CD4-positive, alpha-beta T cell treated with Interleukin-15 for 4 hours (primary cell): ENCODE results near the gene IER5L.

Experiments
- DNase-seq: peaks from one replicate; pipeline ENCODE4 v3.0.0-alpha.2; 2020; ENCODE audit warnings: low spot score

Gene IER5L

GRCh38 chr9:129177791-129178567, at the start of gene IER5L:
TSS of gene IER5L (minus strand) at chr9:129178261. CDS start at chr9:129178052, 209 bp downstream.
- peak; percentile 95 for DNase-seq

DNA sequence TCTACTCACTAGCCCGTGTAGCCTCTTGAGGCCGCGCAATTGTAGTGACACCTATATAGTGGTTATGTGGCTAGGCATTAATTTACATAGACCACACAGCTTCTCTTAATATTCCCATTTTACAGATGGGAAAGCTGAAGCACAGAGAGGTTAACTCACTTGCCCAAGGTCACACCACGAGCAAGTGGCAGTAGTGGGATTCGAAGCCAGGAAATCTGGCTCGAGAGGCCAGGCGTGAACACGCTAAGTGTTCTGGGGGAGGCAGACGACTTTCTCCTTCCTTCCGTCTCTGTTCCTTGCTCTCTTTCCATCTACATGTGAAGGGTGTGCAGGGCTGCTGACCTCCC, 49.8 kb upstream of the IER5L start:
- DNase-seq = no peak

- DNase-seq = peak; percentile 44
Measured at GRCh38 chr9:129225815-129226214, 47.8 kb upstream of the IER5L start.

- DNase-seq = no peak
Measured at GRCh38 chr9:129225490-129225778, 47.4 kb upstream of the IER5L start.

DNA sequence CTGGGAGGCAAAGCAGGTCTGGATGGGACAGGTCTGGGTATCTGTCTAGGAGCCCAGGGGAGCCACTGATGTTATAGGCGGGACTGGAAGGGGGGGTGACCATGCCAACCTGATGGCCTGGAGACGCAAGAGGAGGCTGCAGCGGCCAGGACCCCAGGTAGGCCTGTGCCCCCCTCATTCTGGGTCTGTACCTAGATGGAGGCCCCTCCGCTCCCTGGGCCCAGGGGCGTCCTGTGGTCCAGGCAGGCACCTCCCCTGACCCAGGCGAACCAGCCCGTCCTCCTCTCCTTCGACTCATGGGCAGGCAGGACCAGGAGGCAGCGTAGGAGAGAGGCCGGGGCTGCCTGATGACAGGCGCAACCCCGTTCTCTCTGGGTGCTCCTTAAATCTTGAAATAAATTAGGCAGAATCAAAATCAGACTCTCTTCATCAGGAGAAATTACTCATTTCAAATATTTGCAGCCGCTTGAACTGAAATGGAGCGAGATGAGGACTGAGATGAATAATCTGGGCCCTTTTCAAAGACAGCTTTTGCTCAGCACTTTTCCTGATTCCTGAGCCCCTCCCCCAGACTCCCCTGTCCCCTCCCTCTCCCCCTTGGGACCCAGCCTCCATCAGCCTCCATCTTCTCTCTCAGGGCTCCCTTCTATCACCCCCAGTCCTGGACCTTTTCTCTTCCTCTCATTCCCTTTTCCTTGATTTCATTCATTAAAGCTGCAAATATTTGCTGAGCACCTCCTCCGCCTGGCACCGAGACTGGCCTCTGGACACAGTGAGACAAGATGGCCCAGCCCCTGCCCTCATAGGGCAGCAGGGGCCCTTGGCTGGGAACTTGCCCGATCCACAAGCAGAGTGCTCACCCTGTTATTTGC, 46.8 kb upstream of the IER5L start:
- DNase-seq = no peak

DNA sequence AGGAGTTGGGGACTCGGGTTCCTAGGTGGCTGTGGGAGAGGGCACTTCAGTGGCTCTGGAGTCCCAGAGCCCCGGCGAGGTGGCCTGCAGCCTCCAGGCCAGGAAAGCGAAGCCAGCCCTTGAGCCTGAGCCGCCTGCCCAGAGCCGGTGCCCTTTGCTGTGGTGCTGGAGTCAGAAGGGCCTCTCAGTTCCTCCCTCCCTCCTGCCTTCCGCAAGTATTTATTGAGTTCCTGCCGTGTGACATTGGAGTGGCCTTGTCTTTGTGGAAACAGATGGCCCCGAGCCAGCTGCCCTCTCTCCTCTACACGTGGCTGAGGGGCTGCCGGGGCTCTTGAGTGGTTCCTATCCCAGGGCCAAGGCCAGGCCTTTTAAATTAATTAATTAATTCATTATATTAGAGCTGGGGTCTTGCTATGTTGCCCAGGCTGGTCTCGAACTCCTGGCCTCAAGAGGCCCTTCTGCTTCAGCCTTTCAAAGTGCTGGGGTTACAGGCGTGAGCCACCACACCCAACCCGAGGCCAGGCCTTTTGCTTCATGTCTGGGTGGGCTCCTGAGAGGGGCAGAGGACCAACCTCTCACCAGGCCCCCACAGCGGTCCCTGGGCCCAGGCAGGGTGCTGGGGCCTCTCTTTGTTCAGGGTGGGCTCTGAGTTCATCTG, 45.6 kb upstream of the IER5L start:
- no peak for DNase-seq

DNA sequence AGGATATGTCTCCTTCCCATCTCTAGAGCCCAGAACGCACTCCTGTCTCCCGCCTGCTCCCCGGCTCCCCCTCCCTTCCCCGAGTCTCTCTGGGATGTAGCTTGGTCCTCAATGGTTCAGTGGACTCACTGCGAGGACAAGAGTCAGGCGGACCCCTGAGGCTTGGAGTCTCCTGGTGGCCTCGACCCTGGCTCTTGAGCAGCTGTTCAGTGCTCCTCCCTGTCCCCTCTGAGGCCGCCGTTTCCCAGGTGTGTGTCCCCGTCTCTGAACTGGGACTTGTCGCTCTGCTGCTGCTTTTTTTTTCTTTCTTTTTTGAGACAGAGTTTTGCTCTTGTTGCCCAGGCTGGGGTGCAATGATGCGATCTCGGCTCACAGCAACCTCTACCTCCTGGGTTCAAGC, 44.8 kb upstream of the IER5L start:
- DNase-seq = no peak

DNA sequence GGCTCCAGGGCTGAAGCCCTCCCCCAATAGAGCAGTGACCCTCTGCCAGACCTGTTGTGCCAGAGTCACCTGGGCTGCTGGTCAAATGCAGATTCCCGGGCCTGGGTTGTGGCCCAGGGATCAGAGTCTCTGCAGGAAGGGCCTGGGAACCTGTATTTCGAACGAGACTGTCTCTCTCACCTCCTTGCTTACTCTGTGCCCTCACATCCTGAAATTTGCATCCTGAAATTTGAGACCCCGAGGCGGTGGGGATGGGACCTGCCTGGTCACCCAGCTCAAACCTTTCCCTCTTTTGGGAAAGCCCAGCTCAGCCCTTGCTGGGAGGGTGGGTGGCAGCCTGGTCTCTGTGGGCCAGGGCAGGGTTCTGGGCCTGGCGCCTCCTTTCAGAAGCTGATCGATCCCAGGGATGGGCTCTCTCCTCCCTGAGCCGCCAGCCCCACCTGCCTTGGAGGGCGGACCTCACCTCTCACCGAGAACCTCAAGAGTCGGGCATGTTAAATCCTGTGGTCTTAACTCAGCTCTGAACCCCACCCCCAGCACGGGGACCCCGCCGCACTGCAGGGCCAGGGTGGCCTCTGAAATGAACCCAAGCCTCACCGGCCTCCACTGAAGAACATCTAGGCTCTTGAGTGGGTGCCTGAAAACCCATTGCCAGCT, 44.0 kb upstream of the IER5L start:
- DNase-seq = no peak

DNA sequence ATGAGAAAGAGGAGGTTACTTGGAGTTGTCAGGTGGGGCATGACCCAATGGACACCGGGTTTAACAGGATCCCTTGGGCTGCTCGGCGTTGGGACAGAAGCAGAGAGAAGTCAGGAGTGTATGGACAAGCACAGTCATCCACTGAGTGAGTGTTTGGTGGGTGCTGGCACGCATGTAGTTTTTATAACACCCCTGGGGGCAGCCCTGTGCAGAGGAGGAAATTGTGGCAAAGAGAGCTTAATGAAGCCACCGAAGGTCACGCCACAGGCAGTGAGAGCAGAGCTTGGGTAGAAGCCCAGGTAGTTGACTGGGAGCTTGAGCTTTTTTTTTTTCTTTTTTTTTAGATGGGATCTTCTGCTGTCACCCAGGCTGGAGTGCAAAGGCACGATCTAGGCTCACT, 43.2 kb upstream of the IER5L start:
- DNase-seq = peak; percentile 24

GRCh38 chr9:129220771-129221170, 42.7 kb upstream of the IER5L start:
- DNase-seq = no peak

DNA sequence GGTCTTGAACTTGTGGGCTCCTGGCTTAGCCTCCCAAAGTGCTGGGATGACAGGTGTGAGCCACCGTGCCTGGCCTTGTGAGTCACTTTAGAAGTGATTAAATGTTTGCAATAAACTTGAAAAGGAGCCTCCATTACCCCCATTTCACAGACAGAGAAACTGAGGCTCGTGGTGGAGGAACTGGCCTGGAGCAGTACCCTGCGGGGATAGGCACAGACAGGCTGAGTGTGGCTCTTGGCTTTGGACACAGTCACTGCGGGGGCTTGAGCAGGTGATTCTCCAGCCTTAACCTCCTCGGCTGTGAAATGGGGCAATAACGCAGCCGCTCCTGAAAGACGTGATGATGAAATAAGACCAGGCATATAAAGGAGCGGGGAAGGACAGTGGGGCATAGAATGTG, 40.9 kb upstream of the IER5L start:
- no peak for DNase-seq

GRCh38 chr9:129218272-129218625, 40.2 kb upstream of the IER5L start:
- DNase-seq = no peak

GRCh38 chr9:129213551-129213950, 35.5 kb upstream of the IER5L start:
- DNase-seq = no peak

- DNase-seq = no peak
Measured at GRCh38 chr9:129211686-129212085, 33.6 kb upstream of the IER5L start.

GRCh38 chr9:129210125-129210524, 32.1 kb upstream of the IER5L start:
- DNase-seq = no peak

DNA sequence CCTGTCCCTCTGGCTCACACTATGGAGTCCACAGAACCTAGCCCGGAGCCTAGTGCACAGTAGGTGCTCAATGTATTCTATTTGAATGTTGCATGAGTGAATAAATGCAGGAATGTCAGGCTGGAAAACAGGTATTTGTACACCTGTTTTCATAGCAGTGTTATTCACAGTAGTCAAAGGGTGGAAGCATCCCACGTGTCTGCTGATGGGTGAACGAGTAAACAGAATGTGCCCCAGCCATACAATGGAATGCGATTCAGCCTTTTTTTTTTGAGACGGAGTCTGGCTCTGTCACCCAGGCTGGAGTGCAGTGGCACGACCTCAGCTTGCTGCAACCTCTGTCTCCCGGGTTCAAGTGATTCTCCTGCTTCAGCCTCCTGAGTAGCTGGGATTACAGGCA, 31.5 kb upstream of the IER5L start:
- no peak for DNase-seq

- DNase-seq = no peak
Measured at GRCh38 chr9:129209109-129209508, 31.0 kb upstream of the IER5L start.

DNA sequence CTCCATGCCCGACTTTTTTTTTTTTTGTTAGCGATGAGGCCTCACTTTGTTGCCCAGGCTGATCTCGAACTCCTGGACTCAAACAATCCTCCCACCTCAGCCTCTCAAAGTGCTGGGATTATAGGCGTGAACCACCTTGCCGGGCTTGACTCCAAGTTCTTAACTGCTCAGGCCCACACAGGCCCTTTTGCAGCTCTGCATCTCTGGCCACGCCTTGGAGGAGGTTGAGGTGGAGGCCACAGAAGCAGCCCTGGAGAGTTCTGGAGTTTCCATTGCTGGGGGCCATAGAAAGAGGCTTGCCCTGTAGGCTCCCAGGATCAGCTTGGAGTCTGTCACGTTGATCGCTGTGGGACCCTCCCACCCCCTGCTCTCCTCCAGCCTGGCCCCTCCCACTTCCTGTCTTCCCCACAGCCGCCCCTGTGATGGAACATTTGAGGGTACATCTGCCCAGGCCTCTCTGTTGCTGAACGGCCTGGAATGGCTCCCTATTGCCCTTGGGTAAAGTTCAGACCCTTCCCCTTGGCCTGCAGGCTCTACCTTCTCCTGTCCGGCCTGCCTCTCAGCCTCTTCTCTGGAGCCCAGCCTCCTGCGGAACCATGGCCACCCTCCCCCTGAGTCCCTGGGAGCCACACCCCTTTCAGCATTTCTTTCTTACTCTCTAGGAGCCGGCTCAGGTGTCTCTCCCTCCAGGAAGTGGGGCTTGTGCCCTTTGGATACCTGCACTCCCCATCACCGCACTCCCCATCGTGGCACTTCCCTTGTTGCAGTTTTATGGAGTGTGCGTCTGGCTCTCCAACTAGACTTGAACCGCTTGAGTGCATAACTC, 30.4 kb upstream of the IER5L start:
- DNase-seq = peak; percentile 15

DNA sequence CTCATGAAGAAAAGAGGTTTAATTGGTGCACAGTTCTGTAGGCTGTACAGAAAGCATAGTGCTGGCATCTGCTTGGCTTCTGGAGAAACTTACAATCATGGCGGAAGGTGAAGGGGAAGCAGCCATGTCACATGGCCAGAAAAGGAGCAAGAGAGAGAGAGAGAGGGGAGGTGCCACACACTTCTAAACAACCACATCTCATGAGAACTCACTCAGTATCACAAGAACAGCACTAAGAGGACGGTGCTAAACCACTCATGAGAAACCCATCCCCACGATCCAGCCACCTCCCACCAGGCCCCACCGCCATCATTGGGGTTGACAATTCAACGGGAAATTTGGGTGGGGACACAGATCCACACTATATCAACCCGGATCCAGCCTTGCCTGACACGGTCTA, 28.8 kb upstream of the IER5L start:
- DNase-seq = peak; percentile 10

DNA sequence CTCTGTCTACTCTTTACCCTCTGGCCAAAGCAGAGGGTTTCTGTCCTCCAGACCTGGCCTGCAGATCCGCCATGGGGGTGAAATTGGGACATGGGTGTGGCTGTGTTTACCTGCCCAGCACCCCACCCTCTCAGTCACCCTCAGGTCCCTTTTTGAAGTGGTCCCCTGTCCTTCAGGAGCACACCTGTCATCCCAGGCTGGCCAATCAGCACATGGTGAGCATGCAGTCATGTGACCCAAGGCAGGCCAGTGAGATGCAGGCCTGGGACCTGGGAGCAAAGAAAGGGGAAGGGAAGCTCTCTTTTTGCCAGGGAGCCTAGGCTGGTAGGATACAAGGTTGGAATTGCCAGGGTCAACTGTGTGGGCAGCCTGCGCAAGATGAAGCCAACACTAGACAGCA, 28.3 kb upstream of the IER5L start:
- no peak for DNase-seq

GRCh38 chr9:129204840-129205239, 26.8 kb upstream of the IER5L start:
- no peak for DNase-seq

GRCh38 chr9:129203556-129203909, 25.5 kb upstream of the IER5L start:
- DNase-seq = no peak
